Measurements from ENCODE around the gene STK32B. TPM values are rescaled to one million over a fixed set of nuclear protein-coding genes. Genes with fewer than 3 reads are reported as not detected.

STK32B gene
- total and polyA plus RNA-seq, 2 of the 8 experiments (the other 6 are each of a cell fraction or from before 2014, with no cell fraction given), result 2.3 to 2.5 TPM

DNA sequence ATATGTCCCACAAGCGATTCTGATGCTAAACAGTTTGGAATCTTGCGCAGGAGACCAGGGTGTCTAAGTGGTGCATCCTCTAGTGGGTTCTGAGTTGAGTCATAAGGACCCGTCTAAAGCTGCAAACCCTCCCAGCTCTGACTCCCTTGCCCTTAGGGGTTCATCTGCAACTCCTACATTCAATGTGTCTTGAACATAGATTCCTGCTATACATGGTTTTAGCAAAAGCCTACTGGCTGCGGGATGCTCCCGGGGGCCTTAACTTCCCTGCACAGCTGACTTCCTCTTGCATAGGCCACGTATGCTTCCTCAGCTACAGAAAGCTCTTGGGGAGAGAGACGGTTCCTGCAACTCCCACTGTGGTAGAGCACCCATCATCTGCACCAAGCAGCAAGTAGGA lies 420.4 kb downstream of the STK32B start:
- no peak overlapping the region for H2BK12ac ChIP-seq (ENCODE audit: low read depth, low read length)
- H4K91ac ChIP-seq (replicated peaks; ENCODE audit: insufficient read length, low read length), result no peak overlapping the region
- H3K79me2 ChIP-seq (ENCODE audit: control insufficient read depth in 1 of 2, insufficient read depth in 2 of 2, low read length in 2 of 2), result no peaks in the 10 kb centered on the region
- no peak for FAIRE-seq
- no peak overlapping the region for H2BK20ac ChIP-seq (ENCODE audit: low read length)
- H3K4me3 ChIP-seq (ENCODE audit: extremely low read depth in 1 of 4, insufficient read depth in 2 of 4, low read depth in 3 of 4, low read length in 4 of 4), result no peak overlapping the region
- H3K56ac ChIP-seq (replicated peaks; ENCODE audit: insufficient read length, low read depth, low read length), result no peak overlapping the region
- H2AFZ ChIP-seq (ENCODE audit: low read length), result no peak overlapping the region
- no peak overlapping the region for H2BK15ac ChIP-seq (ENCODE audit: low read length)
- H3K23ac ChIP-seq (ENCODE audit: insufficient read length), result no peak overlapping the region
- H3K4me1 ChIP-seq (replicated peaks in 1 of 4; ENCODE audit: control insufficient read depth in 3 of 4, insufficient read depth in 4 of 4, low read length in 3 of 4), result no peaks in the 10 kb centered on the region
- H4K20me1 ChIP-seq (replicated peaks in 1 of 2; ENCODE audit: control insufficient read depth in 1 of 2, insufficient read depth in 2 of 2, low read length in 2 of 2), result no peaks in the 10 kb centered on the region
- no peaks in the 10 kb centered on the region for H3K23me2 ChIP-seq (ENCODE audit: low read depth, low read length)
- 90% methylated on average over 7 of the region's 7 CpGs; no CpG with 5 or more reads in 1 of the 2 experiments for WGBS, 2 experiments (ENCODE audit: extremely low coverage in 1 of 2, insufficient coverage in 1 of 2, insufficient read length in 1 of 2, insufficient replicate concordance in 2 of 2, low coverage in 1 of 2, low lambda C conversion rate in 2 of 2, missing lambda C conversion rate in 1 of 2)
- no peak overlapping the region for H3K4ac ChIP-seq (replicated peaks; ENCODE audit: insufficient read length, low read depth, low read length)
- H2BK5ac ChIP-seq (ENCODE audit: low read depth, low read length), result no peak overlapping the region
- no peaks in the 10 kb centered on the region for H3K9me3 ChIP-seq (ENCODE audit: insufficient read depth in 2 of 2, low read depth in 1 of 2, low read length in 1 of 2)
- no peaks in the 10 kb centered on the region for H3K79me1 ChIP-seq (ENCODE audit: low read depth, low read length)
- H3K27ac ChIP-seq (ENCODE audit: low read depth, low read length), result no peak overlapping the region
- H4K8ac ChIP-seq (ENCODE audit: extremely low read depth, insufficient read depth, low read length), result peak overlapping the region; percentile 76; the same call in 1 of the 2 replicates
- no peak overlapping the region for H3K14ac ChIP-seq (ENCODE audit: insufficient read length)
- DNase-seq (ENCODE audit: low read depth in 1 of 2, low spot score in 2 of 2), result no peak
- H2AK5ac ChIP-seq (ENCODE audit: low read depth, low read length), result no peak overlapping the region
- H3K27me3 ChIP-seq (replicated peaks in 1 of 4; ENCODE audit: control insufficient read depth in 3 of 4, extremely low read depth in 1 of 4, insufficient read depth in 3 of 4, low read length in 3 of 4), result no peaks in the 10 kb centered on the region
- CTCF ChIA-PET (ENCODE audit: partially characterized antibody), result interaction anchor here (0.8 to 4.5 kb wide), 3 partner anchors 12 to 341 kb away, joined by 3 to 27 read pairs (median 3); no protein-coding TSS in a partner anchor
- no peak overlapping the region for H3K9ac ChIP-seq (replicated peaks in 1 of 4; ENCODE audit: extremely low read depth in 1 of 4, low read depth in 3 of 4, low read length in 3 of 4)
- no peak overlapping the region for H4K5ac ChIP-seq (ENCODE audit: insufficient read length, low read depth, low read length)
- H3K36me3 ChIP-seq (ENCODE audit: control insufficient read depth in 2 of 4, insufficient read depth in 4 of 4, low read length in 3 of 4), result no peaks in the 10 kb centered on the region
- POLR2A ChIA-PET (ENCODE audit: partially characterized antibody), result no interaction called here
- no peak overlapping the region for H3K18ac ChIP-seq (ENCODE audit: extremely low read depth, low read length)
- no peak overlapping the region for H2BK120ac ChIP-seq (replicated peaks; ENCODE audit: low read depth, low read length)
- H3K4me2 ChIP-seq (ENCODE audit: insufficient read depth in 1 of 2, low read depth in 2 of 2, low read length in 2 of 2), result no peak overlapping the region
- TF ChIP-seq RXRA (IDR thresholded peaks at IDR 0.05; ENCODE audit: insufficient read depth, low read depth, low read length) (no peak), TAF7 (optimal IDR thresholded peaks at IDR 0.05; ENCODE audit: borderline replicate concordance, low read depth, low read length) (no peak), ATF2 (IDR thresholded peaks at IDR 0.05; ENCODE audit: low read length) (no peak), CREB1 (IDR thresholded peaks at IDR 0.05) (no peak), GABPA (IDR thresholded peaks at IDR 0.05; ENCODE audit: borderline replicate concordance, insufficient read depth, low read length) (no peak), TBP (IDR thresholded peaks at IDR 0.05; ENCODE audit: low read depth, low read length) (no peak), SIRT6 (IDR thresholded peaks at IDR 0.05; ENCODE audit: low read length) (no peak)

Measured in H1 (cell line).